Upper lobe of right lung (tissue), 1 donor: Measurements from ENCODE around the gene OR5M11. TPM values are rescaled to one million over a fixed set of nuclear protein-coding genes. Genes with fewer than 3 reads are reported as not detected.

ENCODE experiments used
- ATAC-seq: fragments of 200-7000 bp; cut with Tn5 transposase; one replicate; pipeline ENCODE4 v1.9.1; 2020; ENCODE audit warnings: mild to moderate bottlenecking, moderate library complexity
- DNase-seq: peaks from one replicate; pipeline ENCODE4 v3.0.0-alpha.2; 2020
- H3K27ac ChIP-seq: fragments of 200-600 bp; one replicate; pipeline ENCODE4 v1.8.0; 2022
- H3K27me3 ChIP-seq: fragments of 200-600 bp; one replicate; pipeline ENCODE4 v1.8.0; 2022; ENCODE audit warnings: mild to moderate bottlenecking
- H3K36me3 ChIP-seq: fragments of 200-600 bp; one replicate; pipeline ENCODE4 v1.8.0; 2022
- H3K4me1 ChIP-seq: fragments of 200-600 bp; one replicate; pipeline ENCODE4 v1.8.0; 2022
- H3K4me3 ChIP-seq: fragments of 200-600 bp; one replicate; pipeline ENCODE4 v1.8.0; 2022; ENCODE audit warnings: mild to moderate bottlenecking
- H3K9me3 ChIP-seq: fragments of 200-600 bp; one replicate; pipeline ENCODE4 v1.8.0; 2022
- CTCF ChIP-seq: fragments of 200-600 bp; IDR thresholded peaks from one replicate; pipeline ENCODE4 v1.8.0; 2022; ENCODE audit warnings: antibody characterized with exemption
- intact Hi-C: fragments of 100-400 bp; cut with DNase I; formaldehyde crosslinking; loops from one replicate; pipeline ENCODE4 v1.11.0; 2022
- total RNA-seq: library from RNA; stranded (reverse); fragmentation: NEBNext Ultra II Directional; extraction: Animal tissue kit (Norgen Biotek cat#: 25700); gene quantifications from one replicate; pipeline ENCODE4 v1.2.1, GENCODE V29; 2021
- donor health status: DM: no; HTN: yes; CAD: no; lungs with severe emphysema.

Gene OR5M11
- total RNA-seq, 1 donor from 2014 or later, result not detected

GRCh38 chr11:56495117-56495516 lies 47.9 kb downstream of the OR5M11 start:
- no peak overlapping the region for H3K27ac ChIP-seq
- no peaks in the 10 kb centered on the region for H3K4me1 ChIP-seq
- H3K9me3 ChIP-seq, result no peaks in the 10 kb centered on the region
- TF ChIP-seq CTCF, result no peak
- no peak overlapping the region for H3K4me3 ChIP-seq
- H3K27me3 ChIP-seq, result no peaks in the 10 kb centered on the region
- H3K36me3 ChIP-seq, result no peaks in the 10 kb centered on the region
- ATAC-seq, result no peak
- no peak for DNase-seq
- intact Hi-C loops, result no loop called here

Other genes starting within 250 kb of the OR5M11 start
- gene OR8K3, start 228.1 kb downstream of the OR5M11 start, total RNA-seq, result not detected
- gene OR8K1, start 197.2 kb downstream of the OR5M11 start, total RNA-seq, result not detected
- gene OR8J1, start 189.0 kb downstream of the OR5M11 start, total RNA-seq, result not detected
- gene OR8U1, start 167.6 kb downstream of the OR5M11 start, total RNA-seq, result not detected
- not detected for gene OR5AL1, start 130.6 kb downstream of the OR5M11 start, total RNA-seq
- not detected for gene OR5M3, start 69.9 kb downstream of the OR5M11 start, total RNA-seq
- gene OR5M8, start 51.9 kb downstream of the OR5M11 start, total RNA-seq, result not detected
- gene OR5M10, start 34.5 kb upstream of the OR5M11 start, total RNA-seq, result not detected
- gene OR5M1, start 71.6 kb upstream of the OR5M11 start, total RNA-seq, result not detected
- not detected for gene OR5AP2, start 99.2 kb upstream of the OR5M11 start, total RNA-seq
- gene OR5AR1, start 120.4 kb upstream of the OR5M11 start, total RNA-seq, result not detected
- not detected for gene OR9G1, start 155.8 kb upstream of the OR5M11 start, total RNA-seq
- gene OR9G4, start 205.4 kb upstream of the OR5M11 start, total RNA-seq, result not detected